ENCODE data around the gene WNT3A. TPM values are rescaled to one million over a fixed set of nuclear protein-coding genes. Genes with fewer than 3 reads are reported as not detected.
A peak's percentile ranks its signal among the peaks of the same experiment; 100 is the strongest.

The WNT3A gene
- total RNA-seq, 2 experiments from 2014 or later = not detected

- no peak for DNase-seq
- Mint-ChIP-seq H3K4me3 (no peak overlapping the region), H3K9me3 (no peaks in the 10 kb centered on the region), H3K36me3 (ENCODE audit: low read depth) (no peaks in the 10 kb centered on the region), H3K27ac (no peak overlapping the region), H3K4me1 (ENCODE audit: low read depth) (no peaks in the 10 kb centered on the region), H3K27me3 (ENCODE audit: low read depth) (peaks cover 8% of the 10 kb centered on the region)
- intact Hi-C loops (cut with micrococcal nuclease) = no loop called here
- CTCF ChIA-PET = no interaction called here
Observed at GRCh38 chr1:228068359-228068758, 61.6 kb downstream of the WNT3A start.

- H3K27ac Mint-ChIP-seq = no peak overlapping the region
- no peaks in the 10 kb centered on the region for H3K9me3 Mint-ChIP-seq
- CTCF ChIA-PET = no interaction called here
- H3K4me1 Mint-ChIP-seq (ENCODE audit: low read depth) = no peaks in the 10 kb centered on the region
- intact Hi-C loops (cut with micrococcal nuclease) = no loop called here
- DNase-seq = no peak
- H3K4me3 Mint-ChIP-seq = no peak overlapping the region
- H3K27me3 Mint-ChIP-seq (ENCODE audit: low read depth) = peaks cover 8% of the 10 kb centered on the region
- no peaks in the 10 kb centered on the region for H3K36me3 Mint-ChIP-seq (ENCODE audit: low read depth)
Observed at GRCh38 chr1:228070173-228070572, 63.4 kb downstream of the WNT3A start.

GRCh38 chr1:228070851-228071250, 64.1 kb downstream of the WNT3A start:
- CTCF ChIA-PET = no interaction called here
- H3K9me3 Mint-ChIP-seq = no peaks in the 10 kb centered on the region
- no peak for DNase-seq
- intact Hi-C loops (cut with micrococcal nuclease) = no loop called here
- H3K36me3 Mint-ChIP-seq (ENCODE audit: low read depth) = no peaks in the 10 kb centered on the region
- H3K27ac Mint-ChIP-seq = no peak overlapping the region
- no peak overlapping the region for H3K4me3 Mint-ChIP-seq
- H3K27me3 Mint-ChIP-seq (ENCODE audit: low read depth) = peaks cover 5% of the 10 kb centered on the region
- H3K4me1 Mint-ChIP-seq (ENCODE audit: low read depth) = no peaks in the 10 kb centered on the region

GRCh38 chr1:228071839-228072657, 65.2 kb downstream of the WNT3A start:
- no peaks in the 10 kb centered on the region for H3K4me1 Mint-ChIP-seq (ENCODE audit: low read depth)
- intact Hi-C loops (cut with micrococcal nuclease) = no loop called here
- no peak overlapping the region for H3K27ac Mint-ChIP-seq
- no peaks in the 10 kb centered on the region for H3K9me3 Mint-ChIP-seq
- no peak overlapping the region for H3K4me3 Mint-ChIP-seq
- H3K36me3 Mint-ChIP-seq (ENCODE audit: low read depth) = no peaks in the 10 kb centered on the region
- DNase-seq = no peak
- no peaks in the 10 kb centered on the region for H3K27me3 Mint-ChIP-seq (ENCODE audit: low read depth)
- CTCF ChIA-PET = no interaction called here

GRCh38 chr1:228072658-228073043, 65.9 kb downstream of the WNT3A start:
- intact Hi-C loops (cut with micrococcal nuclease) = no loop called here
- DNase-seq = no peak
- Mint-ChIP-seq H3K27ac (no peak overlapping the region), H3K9me3 (no peaks in the 10 kb centered on the region), H3K36me3 (ENCODE audit: low read depth) (no peaks in the 10 kb centered on the region), H3K4me3 (no peak overlapping the region), H3K4me1 (ENCODE audit: low read depth) (no peaks in the 10 kb centered on the region), H3K27me3 (ENCODE audit: low read depth) (no peaks in the 10 kb centered on the region)
- CTCF ChIA-PET = no interaction called here

GRCh38 chr1:228073061-228073856, 66.5 kb downstream of the WNT3A start:
- DNase-seq = no peak
- Mint-ChIP-seq H3K36me3 (ENCODE audit: low read depth) (no peaks in the 10 kb centered on the region), H3K4me1 (ENCODE audit: low read depth) (no peaks in the 10 kb centered on the region), H3K27ac (no peak overlapping the region), H3K4me3 (no peak overlapping the region), H3K27me3 (ENCODE audit: low read depth) (no peaks in the 10 kb centered on the region), H3K9me3 (no peaks in the 10 kb centered on the region)
- CTCF ChIA-PET = interaction anchor here (1.5 kb wide), 1 partner anchor 68 kb away, joined by 3 read pairs; no protein-coding TSS in a partner anchor
- intact Hi-C loops (cut with micrococcal nuclease) = no loop called here

- H3K4me3 Mint-ChIP-seq = no peak overlapping the region
- intact Hi-C loops (cut with micrococcal nuclease) = no loop called here
- CTCF ChIA-PET = interaction anchor here (0.9 to 1.5 kb wide), 2 partner anchors 69 to 74 kb away, joined by 3 read pairs; no protein-coding TSS in a partner anchor
- H3K27me3 Mint-ChIP-seq (ENCODE audit: low read depth) = no peaks in the 10 kb centered on the region
- no peak for DNase-seq
- no peaks in the 10 kb centered on the region for H3K9me3 Mint-ChIP-seq
- H3K27ac Mint-ChIP-seq = no peak overlapping the region
- no peaks in the 10 kb centered on the region for H3K36me3 Mint-ChIP-seq (ENCODE audit: low read depth)
- H3K4me1 Mint-ChIP-seq (ENCODE audit: low read depth) = peaks cover 3% of the 10 kb centered on the region
Observed at GRCh38 chr1:228073857-228074545, 67.2 kb downstream of the WNT3A start.

GRCh38 chr1:228074954-228075730, 68.3 kb downstream of the WNT3A start:
- Mint-ChIP-seq H3K36me3 (ENCODE audit: low read depth) (peaks cover 1% of the 10 kb centered on the region), H3K27me3 (ENCODE audit: low read depth) (no peaks in the 10 kb centered on the region), H3K27ac (no peak overlapping the region), H3K4me3 (no peak overlapping the region), H3K4me1 (ENCODE audit: low read depth) (peaks cover 7% of the 10 kb centered on the region), H3K9me3 (no peaks in the 10 kb centered on the region)
- CTCF ChIA-PET = interaction anchor here (0.5 to 1.5 kb wide), 3 partner anchors 70 to 162 kb away, joined by 3 to 9 read pairs (median 3); no protein-coding TSS in a partner anchor
- no peak for DNase-seq
- intact Hi-C loops (cut with micrococcal nuclease) = no loop called here

GRCh38 chr1:228075801-228076271, 69.0 kb downstream of the WNT3A start:
- Mint-ChIP-seq H3K4me1 (ENCODE audit: low read depth) (peaks cover 11% of the 10 kb centered on the region), H3K27ac (no peak overlapping the region), H3K4me3 (no peak overlapping the region), H3K9me3 (no peaks in the 10 kb centered on the region), H3K36me3 (ENCODE audit: low read depth) (peaks cover 1% of the 10 kb centered on the region), H3K27me3 (ENCODE audit: low read depth) (no peaks in the 10 kb centered on the region)
- DNase-seq = no peak
- CTCF ChIA-PET = interaction anchor here (0.5 kb wide), 1 partner anchor 161 kb away, joined by 9 read pairs; no protein-coding TSS in a partner anchor
- intact Hi-C loops (cut with micrococcal nuclease) = no loop called here

- H3K27ac Mint-ChIP-seq = no peak overlapping the region
- no peak overlapping the region for H3K4me3 Mint-ChIP-seq
- no peak for DNase-seq
- peaks cover 3% of the 10 kb centered on the region for H3K36me3 Mint-ChIP-seq (ENCODE audit: low read depth)
- CTCF ChIA-PET = interaction anchor here (0.6 to 1.2 kb wide), 2 partner anchors 78 to 354 kb away, joined by 3 to 6 read pairs; no protein-coding TSS in a partner anchor
- H3K9me3 Mint-ChIP-seq = no peaks in the 10 kb centered on the region
- H3K4me1 Mint-ChIP-seq (ENCODE audit: low read depth) = peaks cover 14% of the 10 kb centered on the region
- H3K27me3 Mint-ChIP-seq (ENCODE audit: low read depth) = no peaks in the 10 kb centered on the region
- intact Hi-C loops (cut with micrococcal nuclease) = no loop called here
Observed at GRCh38 chr1:228076796-228077430, 70.1 kb downstream of the WNT3A start.

GRCh38 chr1:228077565-228078330, 71.0 kb downstream of the WNT3A start:
- intact Hi-C loops (cut with micrococcal nuclease) = no loop called here
- Mint-ChIP-seq H3K4me1 (ENCODE audit: low read depth) (peaks cover 14% of the 10 kb centered on the region), H3K9me3 (no peaks in the 10 kb centered on the region), H3K27ac (no peak overlapping the region), H3K36me3 (ENCODE audit: low read depth) (peaks cover 3% of the 10 kb centered on the region), H3K4me3 (no peak overlapping the region), H3K27me3 (ENCODE audit: low read depth) (no peaks in the 10 kb centered on the region)
- CTCF ChIA-PET = interaction anchor here (0.6 to 1.2 kb wide), 2 partner anchors 78 to 353 kb away, joined by 3 to 6 read pairs; no protein-coding TSS in a partner anchor
- peak; percentile 3 for DNase-seq
